Trophoblast cell (in vitro differentiated cells and primary cell): Measurements from ENCODE around the gene EFNA5.

Experiments
- DNase-seq, 2 donors: peaks; one replicate each; pipeline ENCODE4 v3.0.0-alpha.2; 2016
- H2AFZ ChIP-seq: 2 replicates; pipeline ENCODE4 v1.6.1; 2013; ENCODE audit warnings: low read length, moderate library complexity, mild to moderate bottlenecking; ENCODE audit not compliant: insufficient read depth, poor library complexity
- H2AK5ac ChIP-seq: 2 replicates; pipeline ENCODE4 v1.6.1; 2013; ENCODE audit warnings: mild to moderate bottlenecking, low read length
- H2BK120ac ChIP-seq: 2 replicates; pipeline ENCODE4 v1.6.1; 2013; ENCODE audit warnings: low read length, mild to moderate bottlenecking, moderate library complexity; ENCODE audit not compliant: insufficient read depth, poor library complexity
- H2BK12ac ChIP-seq: 2 replicates; pipeline ENCODE4 v1.6.1; 2013; ENCODE audit warnings: mild to moderate bottlenecking, low read length, moderate library complexity
- H2BK5ac ChIP-seq: 2 replicates; pipeline ENCODE4 v1.6.1; 2013; ENCODE audit warnings: low read length, low read depth, moderate library complexity, mild to moderate bottlenecking; ENCODE audit not compliant: poor library complexity
- H3K14ac ChIP-seq: 2 replicates; pipeline ENCODE4 v1.6.1; 2013; ENCODE audit warnings: mild to moderate bottlenecking, low read length
- H3K18ac ChIP-seq: 2 replicates; pipeline ENCODE4 v1.6.1; 2013; ENCODE audit warnings: mild to moderate bottlenecking, low read length
- H3K23ac ChIP-seq: 2 replicates; pipeline ENCODE4 v1.6.1; 2013; ENCODE audit warnings: low read length
- H3K27ac ChIP-seq: 2 replicates; pipeline ENCODE4 v1.5.1; 2013; ENCODE audit warnings: low read depth, mild to moderate bottlenecking, inconsistent platforms, low read length, moderate library complexity
- H3K27me3 ChIP-seq: 2 replicates; pipeline ENCODE4 v1.6.1; 2013; ENCODE audit warnings: inconsistent platforms, mild to moderate bottlenecking, low read length, moderate library complexity; ENCODE audit not compliant: insufficient read depth
- H3K36me3 ChIP-seq, 2 experiments: 1 replicate in 1 of 2; 2 replicates in 1 of 2; pipeline ENCODE4 v1.6.1; 2013; ENCODE audit warnings: low read length in 2 of 2, mild to moderate bottlenecking in 2 of 2, moderate library complexity in 1 of 2; ENCODE audit not compliant: insufficient read depth in 2 of 2, control insufficient read depth in 1 of 2
- H3K4ac ChIP-seq: 2 replicates; pipeline ENCODE4 v1.6.1; 2013; ENCODE audit warnings: low read depth, mild to moderate bottlenecking, low read length, moderate library complexity
- H3K4me1 ChIP-seq, 2 experiments: 1 replicate in 1 of 2; 2 replicates in 1 of 2; pipeline ENCODE4 v1.6.1; 2013; ENCODE audit warnings: low read length in 2 of 2, mild to moderate bottlenecking in 2 of 2, moderate library complexity in 1 of 2; ENCODE audit not compliant: insufficient read depth in 2 of 2, control insufficient read depth in 1 of 2
- H3K4me2 ChIP-seq: 2 replicates; pipeline ENCODE4 v1.6.1; 2013; ENCODE audit warnings: inconsistent platforms, mild to moderate bottlenecking, low read length, moderate library complexity
- H3K4me3 ChIP-seq: 2 replicates; pipeline ENCODE4 v1.5.1; 2013; ENCODE audit warnings: mild to moderate bottlenecking, low read depth, low read length, inconsistent platforms
- H3K79me1 ChIP-seq: one replicate; pipeline ENCODE4 v1.6.1; 2013; ENCODE audit warnings: low read length
- H3K79me2 ChIP-seq: 2 replicates; pipeline ENCODE4 v1.6.1; 2013; ENCODE audit warnings: low read length, mild to moderate bottlenecking; ENCODE audit not compliant: control insufficient read depth, insufficient read depth, poor library complexity
- H3K9ac ChIP-seq: 2 replicates; pipeline ENCODE4 v1.6.1; 2013; ENCODE audit warnings: mild to moderate bottlenecking, low read length
- H3K9me3 ChIP-seq: 2 replicates; pipeline ENCODE4 v1.6.1; 2013; ENCODE audit warnings: low read depth, mild to moderate bottlenecking, control low read depth, inconsistent platforms, low read length; ENCODE audit not compliant: insufficient read depth
- H4K12ac ChIP-seq: 2 replicates; pipeline ENCODE4 v1.6.1; 2013; ENCODE audit warnings: low read depth, mild to moderate bottlenecking, low read length, moderate library complexity
- H4K8ac ChIP-seq: 2 replicates; pipeline ENCODE4 v1.6.1; 2013; ENCODE audit warnings: low read depth, mild to moderate bottlenecking, low read length, moderate library complexity
- H4K91ac ChIP-seq: one replicate; pipeline ENCODE4 v1.6.1; 2013; ENCODE audit warnings: low read depth, mild to moderate bottlenecking, low read length, moderate library complexity
- WGBS: extraction: QIAGEN DNeasy Blood & Tissue Kit; methylation state at CpG from one replicate; pipeline ENCODE4 v1.1.7; 2013; ENCODE audit warnings: missing lambda C conversion rate; ENCODE audit not compliant: insufficient read length, insufficient coverage; ENCODE audit errors: extremely low coverage; 5-methylcytosine and 5-hydroxymethylcytosine counted together

The EFNA5 gene

DNA sequence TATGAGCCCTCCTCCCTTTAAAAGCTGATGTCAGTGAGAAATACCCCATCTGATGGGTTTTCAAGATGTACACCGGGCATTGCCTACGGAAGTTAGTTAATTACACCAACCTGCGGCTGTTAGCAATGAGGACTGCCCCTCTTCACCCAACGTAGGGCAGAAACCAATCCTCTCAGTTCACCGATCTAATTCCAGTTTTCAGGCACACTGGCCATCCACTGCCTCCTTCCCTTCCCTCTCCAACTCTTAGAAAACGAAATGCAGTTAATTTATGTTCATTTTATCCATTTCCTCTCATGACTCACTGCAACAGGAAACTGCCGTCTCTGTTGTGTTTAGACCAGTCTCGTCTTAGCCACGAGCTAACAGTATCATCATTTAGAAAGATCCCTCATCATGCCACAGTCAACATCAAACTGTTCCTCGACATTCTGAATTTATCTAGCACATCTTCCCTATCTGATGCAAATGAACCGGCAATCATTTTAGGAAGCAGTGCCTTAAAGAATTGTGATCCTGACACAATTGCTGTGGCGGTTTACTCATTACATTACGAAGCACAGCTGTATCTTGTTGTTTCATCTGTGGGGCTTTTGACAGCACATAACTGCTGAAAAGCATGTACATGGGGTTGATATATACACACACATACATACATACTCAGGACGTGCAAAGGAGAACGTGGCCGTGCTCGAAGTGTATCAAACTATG, 168.6 kb downstream of the EFNA5 start:
- H4K8ac ChIP-seq = no peak overlapping the region
- H2AK5ac ChIP-seq = no peak overlapping the region
- no peak overlapping the region for H3K27ac ChIP-seq
- H2BK120ac ChIP-seq = no peak overlapping the region
- H2BK12ac ChIP-seq = no peak overlapping the region
- H3K9me3 ChIP-seq = no peaks in the 10 kb centered on the region
- no peak overlapping the region for H3K4me2 ChIP-seq
- no peaks in the 10 kb centered on the region for H3K27me3 ChIP-seq
- H3K18ac ChIP-seq = no peak overlapping the region
- no peak overlapping the region for H3K4me3 ChIP-seq
- peaks cover 3 to 6% of the 10 kb centered on the region in 2 experiments for H3K4me1 ChIP-seq
- H2AFZ ChIP-seq = no peak overlapping the region
- H3K23ac ChIP-seq = no peak overlapping the region
- no peaks in the 10 kb centered on the region for H3K79me1 ChIP-seq
- no peak overlapping the region for H3K4ac ChIP-seq
- no peak overlapping the region for H4K91ac ChIP-seq
- no peak overlapping the region for H3K9ac ChIP-seq
- WGBS = no CpG with 5 or more reads among the region's 17 CpGs
- no peak overlapping the region for H4K12ac ChIP-seq
- DNase-seq = peak; percentile 52 to 56
- no peak overlapping the region for H2BK5ac ChIP-seq
- H3K36me3 ChIP-seq = no peaks in the 10 kb centered on the region
- H3K14ac ChIP-seq = no peak overlapping the region
- H3K79me2 ChIP-seq = no peaks in the 10 kb centered on the region

DNA sequence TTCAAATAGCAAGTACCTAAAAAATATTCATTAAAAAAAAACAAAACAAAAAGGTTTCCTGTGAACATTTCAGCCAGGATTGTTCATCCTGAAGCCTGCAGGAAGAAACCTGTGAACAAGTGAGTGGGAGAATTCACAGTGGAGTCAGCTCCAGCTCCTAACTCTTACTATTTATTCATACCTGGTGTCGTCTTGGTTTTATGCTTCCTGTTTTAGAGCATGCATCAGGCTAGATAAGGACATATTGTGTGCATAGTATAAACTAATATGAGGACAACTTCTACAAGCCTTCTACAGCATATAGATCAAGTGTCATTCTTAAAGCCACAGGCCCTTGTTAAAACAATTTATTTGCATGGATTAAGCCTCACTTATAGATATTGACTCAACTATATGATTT, 169.9 kb downstream of the EFNA5 start:
- Histone ChIP-seq H2AK5ac (no peak overlapping the region), H3K79me2 (no peaks in the 10 kb centered on the region), H3K9me3 (no peaks in the 10 kb centered on the region), H3K23ac (no peak overlapping the region), H2BK120ac (no peak overlapping the region), H3K27ac (no peak overlapping the region), H3K79me1 (no peaks in the 10 kb centered on the region), H2AFZ (no peak overlapping the region), H2BK5ac (no peak overlapping the region), H4K12ac (no peak overlapping the region), H3K27me3 (no peaks in the 10 kb centered on the region), H3K14ac (no peak overlapping the region), H2BK12ac (no peak overlapping the region), H3K4me3 (no peak overlapping the region), H3K18ac (no peak overlapping the region), H4K8ac (no peak overlapping the region), H3K4me1 (peaks cover 3 to 6% of the 10 kb centered on the region in 2 experiments), H4K91ac (no peak overlapping the region), H3K4ac (no peak overlapping the region), H3K36me3 (no peaks in the 10 kb centered on the region), H3K9ac (no peak overlapping the region), H3K4me2 (no peak overlapping the region)
- WGBS = no CpG with 5 or more reads among the region's 1 CpG
- DNase-seq = no peak

GRCh38 chr5:107500347-107500746, 170.4 kb downstream of the EFNA5 start:
- no peak overlapping the region for H2AFZ ChIP-seq
- H3K4me1 ChIP-seq = peaks cover 3 to 6% of the 10 kb centered on the region in 2 experiments
- no peaks in the 10 kb centered on the region for H3K79me1 ChIP-seq

GRCh38 chr5:107499776-107500175, 171.0 kb downstream of the EFNA5 start:
- no peak overlapping the region for H3K27ac ChIP-seq
- no peak overlapping the region for H2BK120ac ChIP-seq
- no peak overlapping the region for H4K12ac ChIP-seq
- H3K18ac ChIP-seq = no peak overlapping the region
- H3K4me1 ChIP-seq = peaks cover 3 to 6% of the 10 kb centered on the region in 2 experiments
- H3K4me2 ChIP-seq = no peak overlapping the region
- WGBS = no CpG with 5 or more reads among the region's 1 CpG
- no peaks in the 10 kb centered on the region for H3K36me3 ChIP-seq
- no peaks in the 10 kb centered on the region for H3K79me2 ChIP-seq
- no peaks in the 10 kb centered on the region for H3K27me3 ChIP-seq
- H3K9ac ChIP-seq = no peak overlapping the region
- H3K79me1 ChIP-seq = no peaks in the 10 kb centered on the region
- H2BK5ac ChIP-seq = no peak overlapping the region
- no peak overlapping the region for H2BK12ac ChIP-seq
- no peak overlapping the region for H2AK5ac ChIP-seq
- no peaks in the 10 kb centered on the region for H3K9me3 ChIP-seq
- H4K91ac ChIP-seq = no peak overlapping the region
- H4K8ac ChIP-seq = no peak overlapping the region
- H3K23ac ChIP-seq = peak overlapping the region; percentile 96
- no peak overlapping the region for H3K14ac ChIP-seq
- no peak overlapping the region for H2AFZ ChIP-seq
- H3K4ac ChIP-seq = no peak overlapping the region
- H3K4me3 ChIP-seq = no peak overlapping the region
- DNase-seq = no peak

More at GRCh38 chr5:107500347-107500746, 170.4 kb downstream of the EFNA5 start:
- Histone ChIP-seq H4K91ac (no peak overlapping the region), H3K27ac (no peak overlapping the region), H3K4me2 (no peak overlapping the region), H2BK12ac (no peak overlapping the region), H3K79me2 (no peaks in the 10 kb centered on the region), H4K8ac (no peak overlapping the region), H3K18ac (no peak overlapping the region), H2AK5ac (no peak overlapping the region), H3K23ac (no peak overlapping the region), H2BK120ac (no peak overlapping the region), H3K9me3 (no peaks in the 10 kb centered on the region), H3K36me3 (no peaks in the 10 kb centered on the region), H3K9ac (no peak overlapping the region), H3K27me3 (no peaks in the 10 kb centered on the region), H2BK5ac (no peak overlapping the region), H4K12ac (no peak overlapping the region), H3K4ac (no peak overlapping the region), H3K4me3 (no peak overlapping the region), H3K14ac (no peak overlapping the region)
- no peak for DNase-seq
